Measurements from ENCODE around the gene ZCRB1. TPM values are rescaled to one million over a fixed set of nuclear protein-coding genes. Genes with fewer than 3 reads are reported as not detected.

ZCRB1 gene
- total and polyA plus RNA-seq, 2 of the 4 experiments (the other 2 are of a cell fraction): 19.7 to 28.1 TPM

DNA sequence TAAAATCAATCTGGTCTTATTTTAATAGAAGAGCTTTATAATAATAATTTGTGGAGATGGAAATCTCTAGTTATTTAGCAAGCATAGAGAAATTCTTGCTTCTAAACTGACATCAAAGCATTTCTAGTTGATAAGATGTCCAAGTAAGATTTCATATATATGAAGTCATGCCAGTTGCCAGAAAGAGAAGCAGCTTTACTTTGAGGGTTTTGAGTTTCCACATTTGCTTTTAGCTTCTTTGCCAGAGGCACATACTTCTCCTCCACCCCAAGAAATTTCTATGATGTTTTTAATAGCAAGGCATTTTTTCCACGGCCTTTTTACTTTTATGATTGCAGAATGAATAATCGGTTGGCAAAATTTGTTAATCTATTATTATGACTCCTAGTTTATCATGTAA lies 63.6 kb downstream of the ZCRB1 start:
- WGBS, 2 experiments (ENCODE audit: extremely low coverage in 2 of 2, insufficient read length in 1 of 2): no CpG with 5 or more reads among the region's 2 CpGs
- no peak overlapping the region for H2AK5ac ChIP-seq (ENCODE audit: low read depth, low read length)
- H4K20me1 ChIP-seq (ENCODE audit: insufficient read depth, low read length): no peaks in the 10 kb centered on the region
- H2AFZ ChIP-seq (replicated peaks; ENCODE audit: low read length, poor library complexity): no peak overlapping the region
- H2BK15ac ChIP-seq (ENCODE audit: low read depth, low read length): no peak overlapping the region
- BruUV-seq (replicated peaks): no TSS peak
- DNase-seq (peak; percentile 2), ATAC-seq (ENCODE audit: low read depth) (no peak)
- no peak overlapping the region for H2AK9ac ChIP-seq (replicated peaks; ENCODE audit: low read depth, low read length, poor library complexity)
- H4K91ac ChIP-seq (ENCODE audit: insufficient read depth, low read depth, low read length): no peak overlapping the region
- H3K4me3 ChIP-seq (ENCODE audit: insufficient read depth, low read depth, low read length): no peak overlapping the region
- H3K9me3 ChIP-seq (ENCODE audit: control insufficient read depth, insufficient read depth, low read length): no peaks in the 10 kb centered on the region
- H3K56ac ChIP-seq (ENCODE audit: extremely low read depth, insufficient read depth, low read length): no peak overlapping the region
- dilution Hi-C loops (cut with HindIII; ENCODE audit: low sequenced_read_pairs, unreplicated experiment) (no loop called here), intact Hi-C loops (cut with micrococcal nuclease) (no loop called here), in situ Hi-C loops (cut with MboI; ENCODE audit: low sequenced_read_pairs) (no loop called here)
- H3K4me2 ChIP-seq (ENCODE audit: low read depth, low read length): no peak overlapping the region
- H3K36me3 ChIP-seq (ENCODE audit: control insufficient read depth, insufficient read depth, low read length): no peaks in the 10 kb centered on the region
- H3K27me3 ChIP-seq (ENCODE audit: control insufficient read depth, insufficient read depth, low read length): no peaks in the 10 kb centered on the region
- H3K9ac ChIP-seq (ENCODE audit: low read depth, low read length): no peak overlapping the region
- H2BK20ac ChIP-seq (ENCODE audit: low read depth, low read length): no peak overlapping the region
- H2BK5ac ChIP-seq (ENCODE audit: low read depth, low read length, poor library complexity, severe bottlenecking): no peak overlapping the region
- H3K18ac ChIP-seq (ENCODE audit: low read depth, low read length): no peak overlapping the region
- no peaks in the 10 kb centered on the region for H3K4me1 ChIP-seq (ENCODE audit: control insufficient read depth, insufficient read depth, low read length)
- H3K14ac ChIP-seq (replicated peaks; ENCODE audit: low read depth, low read length): no peak overlapping the region
- POLR2A ChIA-PET (ENCODE audit: unreplicated experiment): no interaction called here
- H3K79me1 ChIP-seq (ENCODE audit: low read depth in 1 of 2, low read length in 2 of 2): no peaks in the 10 kb centered on the region
- no peaks in the 10 kb centered on the region for H3K9me1 ChIP-seq (ENCODE audit: insufficient read depth, low read length)
- TF ChIP-seq RAD21 (IDR thresholded peaks at IDR 0.05; ENCODE audit: low read length) (no peak), SMC3 (IDR thresholded peaks at IDR 0.05; ENCODE audit: low read depth, low read length) (no peak), MAZ (IDR thresholded peaks at IDR 0.05; ENCODE audit: borderline replicate concordance, low read depth, low read length) (no peak), MAFK (IDR thresholded peaks at IDR 0.05; ENCODE audit: low read depth, low read length) (no peak), CEBPB (IDR thresholded peaks at IDR 0.05; ENCODE audit: low read depth, low read length) (no peak), FOS (IDR thresholded peaks at IDR 0.05; ENCODE audit: low read depth, low read length) (no peak), BHLHE40 (IDR thresholded peaks at IDR 0.05; ENCODE audit: low read depth, low read length) (no peak), NFE2L2 (IDR thresholded peaks at IDR 0.05; ENCODE audit: low read depth, low read length) (no peak), POLR2A (IDR thresholded peaks at IDR 0.05; ENCODE audit: low read depth, low read length) (no peak), RCOR1 (IDR thresholded peaks at IDR 0.05; ENCODE audit: insufficient replicate concordance, low read length) (no peak), RFX5 (IDR thresholded peaks at IDR 0.05; ENCODE audit: low read depth, low read length) (no peak), CHD1 (IDR thresholded peaks at IDR 0.05; ENCODE audit: low read depth, low read length) (no peak), ELK1 (IDR thresholded peaks at IDR 0.05; ENCODE audit: borderline replicate concordance, low read depth, low read length) (no peak)
- TF ChIP-seq, protein P1, sequence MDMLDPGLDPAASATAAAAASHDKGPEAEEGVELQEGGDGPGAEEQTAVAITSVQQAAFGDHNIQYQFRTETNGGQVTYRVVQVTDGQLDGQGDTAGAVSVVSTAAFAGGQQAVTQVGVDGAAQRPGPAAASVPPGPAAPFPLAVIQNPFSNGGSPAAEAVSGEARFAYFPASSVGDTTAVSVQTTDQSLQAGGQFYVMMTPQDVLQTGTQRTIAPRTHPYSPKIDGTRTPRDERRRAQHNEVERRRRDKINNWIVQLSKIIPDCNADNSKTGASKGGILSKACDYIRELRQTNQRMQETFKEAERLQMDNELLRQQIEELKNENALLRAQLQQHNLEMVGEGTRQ (IDR thresholded peaks at IDR 0.05; ENCODE audit: low read depth, low read length): no peak
- no peak overlapping the region for H3K4ac ChIP-seq (ENCODE audit: low read depth, low read length)
- no peak overlapping the region for H4K5ac ChIP-seq (ENCODE audit: low read depth, low read length)
- H3K23ac ChIP-seq (ENCODE audit: low read depth, low read length): no peak overlapping the region
- no peak overlapping the region for H2BK120ac ChIP-seq (ENCODE audit: low read depth, low read length)
- CTCF ChIA-PET: no interaction called here
- H3K27ac ChIP-seq (ENCODE audit: insufficient read depth, low read length): no peak overlapping the region
- no peak overlapping the region for H4K8ac ChIP-seq (ENCODE audit: low read depth in 2 of 2, low read length in 2 of 2)

Data from IMR-90 (cell line).